Subcutaneous adipose tissue (tissue), 4 donors: ENCODE measurements around the gene PIGU. TPM values are rescaled to one million over a fixed set of nuclear protein-coding genes. Genes with fewer than 3 reads are reported as not detected.

Source experiments
- total RNA-seq, 4 donors: library from RNA; depleted of rRNA; stranded (reverse); fragments of >200 nt; gene quantifications; one replicate each; pipeline ENCODE4 v1.1.0, GENCODE V29; 2016
- TF ChIP-seq, protein P1 (sequence below): fragments of 450-650 bp; IDR thresholded peaks from one replicate; pipeline ENCODE4 v1.5.1; 2016; ENCODE audit warnings: low read depth, mild to moderate bottlenecking, control low read depth, antibody characterized with exemption, moderate library complexity

Gene PIGU
- total RNA-seq, 4 donors from 2014 or later = 5.7 to 13.9 (median 7.7) TPM

DNA sequence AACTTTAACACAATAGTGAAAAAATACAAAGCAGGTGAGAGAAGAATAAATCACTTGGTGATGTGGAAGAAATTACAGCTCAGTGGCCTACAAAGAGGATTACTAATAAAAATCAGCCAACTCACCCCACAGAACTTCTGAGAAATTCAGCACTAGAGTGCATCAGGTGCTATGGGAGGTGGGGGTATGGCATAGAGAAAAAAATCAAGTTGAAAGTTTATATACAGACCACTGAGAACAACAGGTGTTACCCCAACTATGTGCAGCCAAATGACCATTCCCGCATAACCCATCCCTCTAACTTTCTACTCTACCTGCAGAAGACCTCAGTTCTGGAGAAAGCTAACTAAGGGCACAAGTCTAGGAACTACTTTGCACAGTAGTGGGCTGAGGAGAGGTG is 47.0 kb downstream of the PIGU start:
- TF ChIP-seq, protein P1, sequence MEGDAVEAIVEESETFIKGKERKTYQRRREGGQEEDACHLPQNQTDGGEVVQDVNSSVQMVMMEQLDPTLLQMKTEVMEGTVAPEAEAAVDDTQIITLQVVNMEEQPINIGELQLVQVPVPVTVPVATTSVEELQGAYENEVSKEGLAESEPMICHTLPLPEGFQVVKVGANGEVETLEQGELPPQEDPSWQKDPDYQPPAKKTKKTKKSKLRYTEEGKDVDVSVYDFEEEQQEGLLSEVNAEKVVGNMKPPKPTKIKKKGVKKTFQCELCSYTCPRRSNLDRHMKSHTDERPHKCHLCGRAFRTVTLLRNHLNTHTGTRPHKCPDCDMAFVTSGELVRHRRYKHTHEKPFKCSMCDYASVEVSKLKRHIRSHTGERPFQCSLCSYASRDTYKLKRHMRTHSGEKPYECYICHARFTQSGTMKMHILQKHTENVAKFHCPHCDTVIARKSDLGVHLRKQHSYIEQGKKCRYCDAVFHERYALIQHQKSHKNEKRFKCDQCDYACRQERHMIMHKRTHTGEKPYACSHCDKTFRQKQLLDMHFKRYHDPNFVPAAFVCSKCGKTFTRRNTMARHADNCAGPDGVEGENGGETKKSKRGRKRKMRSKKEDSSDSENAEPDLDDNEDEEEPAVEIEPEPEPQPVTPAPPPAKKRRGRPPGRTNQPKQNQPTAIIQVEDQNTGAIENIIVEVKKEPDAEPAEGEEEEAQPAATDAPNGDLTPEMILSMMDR = no peak

DNA sequence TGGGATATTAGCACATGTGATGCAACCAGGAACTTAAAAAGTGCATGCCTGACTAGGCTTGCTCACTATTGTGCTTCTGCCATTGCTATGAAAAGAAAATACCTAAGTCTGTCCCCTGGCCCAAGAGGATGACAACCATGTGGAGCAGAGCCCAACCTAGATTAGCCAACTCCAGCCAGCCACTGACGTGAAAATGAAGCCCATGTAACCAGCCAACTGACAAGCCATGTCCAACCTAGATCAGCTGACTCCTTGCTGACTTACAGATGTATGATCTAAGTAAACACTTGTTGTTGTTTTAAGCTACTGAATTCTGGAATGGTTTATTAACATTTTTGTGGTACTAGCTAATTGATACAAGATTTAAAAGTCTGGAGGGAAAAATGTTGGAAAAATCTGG is 47.5 kb downstream of the PIGU start:
- TF ChIP-seq, protein P1 = no peak

DNA sequence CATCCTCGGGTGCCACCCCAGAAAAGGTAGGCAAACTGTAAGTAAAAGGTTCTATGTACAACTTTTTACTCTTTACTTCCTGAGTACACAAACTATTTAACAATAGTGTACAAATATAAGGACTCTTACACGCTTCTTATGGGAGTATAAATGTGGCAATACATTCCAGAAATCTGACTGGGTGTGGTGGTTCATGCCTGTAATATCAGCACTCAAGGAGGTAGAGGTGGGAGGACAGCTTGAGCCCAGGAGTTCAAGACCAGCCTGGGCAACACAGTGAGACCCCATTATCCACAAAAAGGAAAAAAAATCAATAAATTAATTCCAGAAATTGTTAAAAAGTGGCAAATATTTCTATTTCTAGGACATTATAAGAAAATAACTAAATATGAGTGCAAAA is 48.9 kb downstream of the PIGU start:
- TF ChIP-seq, protein P1 = no peak

DNA sequence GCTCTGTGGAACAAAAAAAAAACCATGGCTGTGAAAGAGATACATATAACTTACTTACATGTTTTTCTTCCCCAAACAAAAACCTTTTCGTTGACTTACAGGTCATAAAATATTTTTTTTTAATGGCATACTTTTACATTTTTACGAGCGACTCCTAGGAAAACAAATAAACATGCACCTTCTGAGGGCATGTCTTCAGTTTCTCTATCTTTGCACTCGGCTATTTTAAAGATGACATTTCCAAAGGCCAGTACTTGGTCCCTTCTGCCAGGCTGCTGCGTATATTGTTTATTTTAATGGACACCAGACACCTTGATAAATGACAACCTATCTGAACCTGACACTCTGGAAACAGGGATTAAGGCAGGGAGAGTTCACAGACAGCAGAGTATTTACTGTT is 49.4 kb downstream of the PIGU start:
- TF ChIP-seq, protein P1 = no peak

DNA sequence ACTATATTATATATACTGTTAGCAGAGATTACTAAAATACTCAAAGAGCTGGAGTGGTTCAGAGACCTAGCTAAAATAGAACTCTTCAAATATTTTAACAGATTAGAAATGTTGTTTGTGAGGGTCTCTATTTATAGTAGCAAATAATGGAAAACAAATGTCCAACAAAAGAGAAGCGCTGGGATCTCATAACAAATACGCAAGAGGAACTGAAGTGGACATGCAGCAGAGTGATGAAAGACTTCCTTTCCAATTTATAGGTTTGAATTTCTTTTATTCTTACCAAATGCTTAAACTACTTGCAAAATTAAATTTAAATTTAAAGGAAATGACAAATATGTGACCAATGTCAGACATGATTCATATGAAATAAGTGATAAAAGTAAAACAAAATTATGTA is 49.9 kb downstream of the PIGU start:
- TF ChIP-seq, protein P1 = no peak

DNA sequence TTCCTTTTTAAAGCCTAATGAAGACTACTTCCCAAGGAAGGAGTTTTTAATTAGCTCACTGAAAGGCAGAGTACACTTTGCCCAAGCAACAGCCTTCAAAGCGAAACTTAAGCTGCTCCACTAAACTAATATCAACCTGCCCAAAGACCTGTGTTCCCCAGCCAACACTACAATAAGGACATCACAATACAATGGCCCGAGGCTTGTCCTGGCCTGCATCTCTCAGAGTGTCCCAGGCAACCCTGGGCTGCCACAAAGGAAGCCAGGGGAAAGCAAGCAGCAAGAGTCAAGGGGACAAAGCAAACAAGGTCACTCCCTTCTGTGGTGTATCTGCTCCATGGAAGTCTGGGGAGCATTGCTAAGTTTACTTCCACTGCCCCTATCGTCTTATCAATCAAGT is 52.3 kb downstream of the PIGU start:
- TF ChIP-seq, protein P1 = no peak

DNA sequence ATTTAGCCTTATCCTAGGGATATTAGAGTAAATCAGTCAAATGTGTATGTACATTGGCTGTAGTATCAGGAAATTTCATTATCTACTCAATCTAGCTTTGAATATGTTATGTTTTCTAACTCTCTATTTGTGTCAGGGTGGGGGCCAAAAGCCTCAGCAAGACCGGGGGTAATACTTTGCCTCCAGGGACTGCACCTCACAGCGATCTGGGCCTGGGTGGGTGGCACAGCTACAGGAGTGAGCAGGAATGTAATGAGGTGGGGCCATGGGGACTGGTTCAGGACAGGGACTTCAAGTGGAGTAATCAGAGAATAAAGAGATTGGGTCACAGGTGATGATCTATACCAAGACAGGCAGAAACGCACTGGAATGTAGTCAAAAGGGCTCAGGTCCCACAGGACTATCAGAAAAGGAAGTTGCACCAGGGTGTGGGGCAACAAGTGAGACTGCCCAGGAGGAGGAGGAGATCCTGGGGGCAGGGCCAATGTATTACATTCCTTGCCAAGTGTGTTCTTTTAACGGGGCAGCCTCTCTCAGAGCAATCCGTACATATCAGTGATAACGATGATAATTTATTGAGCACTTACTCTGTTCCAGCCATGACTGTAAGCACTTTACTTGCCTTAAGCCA is 54.0 kb downstream of the PIGU start:
- TF ChIP-seq, protein P1 = no peak
